T-helper 1 cell treated with Interleukin-12 subunit alpha and Interleukin-12 subunit beta and Interleukin-4 antibody, amounts not matched to agents 30 μg/mL and 1 μg/mL, for 36 hours (primary cell): Measurements from ENCODE around the gene GARIN5A.
A peak's percentile ranks its signal among the peaks of the same experiment; 100 is the strongest.
"Not testable (repeated sequence)": the region's sequence is repeated elsewhere in the genome, so short reads cannot be mapped to it uniquely, and the experiment has no call there.

Experiments
- H3K27ac Mint-ChIP-seq: one replicate; pipeline ENCODE4 v1.8.0; 2021; ENCODE audit warnings: mild to moderate bottlenecking, mixed read lengths
- H3K27me3 Mint-ChIP-seq: one replicate; pipeline ENCODE4 v1.8.0; 2021; ENCODE audit warnings: low read depth, mixed read lengths
- H3K36me3 Mint-ChIP-seq: one replicate; pipeline ENCODE4 v1.8.0; 2021; ENCODE audit warnings: low read depth, mixed read lengths
- H3K4me1 Mint-ChIP-seq: one replicate; pipeline ENCODE4 v1.8.0; 2021; ENCODE audit warnings: low read depth, mixed read lengths
- H3K4me3 Mint-ChIP-seq: one replicate; pipeline ENCODE4 v1.8.0; 2021; ENCODE audit warnings: mild to moderate bottlenecking, moderate library complexity, mixed read lengths
- H3K9me3 Mint-ChIP-seq: one replicate; pipeline ENCODE4 v1.8.0; 2021; ENCODE audit warnings: mixed read lengths

The GARIN5A gene

GRCh38 chr19:50450369-50451222 is 26.1 kb downstream of the GARIN5A start:
- Mint-ChIP-seq H3K4me3 (no peak overlapping the region), H3K9me3 (peaks cover 3% of the 10 kb centered on the region), H3K27me3 (peaks cover 4% of the 10 kb centered on the region), H3K4me1 (no peaks in the 10 kb centered on the region), H3K27ac (no peak overlapping the region), H3K36me3 (no peaks in the 10 kb centered on the region)

GRCh38 chr19:50449236-50449899 is 27.3 kb downstream of the GARIN5A start:
- peaks cover 4% of the 10 kb centered on the region for H3K27me3 Mint-ChIP-seq
- no peaks in the 10 kb centered on the region for H3K4me1 Mint-ChIP-seq
- peaks cover 3% of the 10 kb centered on the region for H3K9me3 Mint-ChIP-seq
- H3K27ac Mint-ChIP-seq, result no peak overlapping the region
- H3K36me3 Mint-ChIP-seq, result no peaks in the 10 kb centered on the region
- H3K4me3 Mint-ChIP-seq, result no peak overlapping the region

- Mint-ChIP-seq H3K27ac (no peak overlapping the region), H3K9me3 (peaks cover 3% of the 10 kb centered on the region), H3K4me3 (no peak overlapping the region), H3K36me3 (no peaks in the 10 kb centered on the region), H3K4me1 (no peaks in the 10 kb centered on the region), H3K27me3 (peaks cover 4% of the 10 kb centered on the region)
Measured at GRCh38 chr19:50447750-50448149, 28.9 kb downstream of the GARIN5A start.

- H3K4me1 Mint-ChIP-seq, result no peaks in the 10 kb centered on the region
- H3K4me3 Mint-ChIP-seq, result no peak overlapping the region
- no peak overlapping the region for H3K27ac Mint-ChIP-seq
- H3K36me3 Mint-ChIP-seq, result no peaks in the 10 kb centered on the region
- peaks cover 4% of the 10 kb centered on the region for H3K27me3 Mint-ChIP-seq
- H3K9me3 Mint-ChIP-seq, result peaks cover 3% of the 10 kb centered on the region
Measured at GRCh38 chr19:50447053-50447452, 29.6 kb downstream of the GARIN5A start.

GRCh38 chr19:50444059-50444458 is 32.6 kb downstream of the GARIN5A start:
- Mint-ChIP-seq H3K9me3 (peaks cover 3% of the 10 kb centered on the region), H3K36me3 (no peaks in the 10 kb centered on the region), H3K4me1 (no peaks in the 10 kb centered on the region), H3K27me3 (no peaks in the 10 kb centered on the region), H3K27ac (no peak overlapping the region), H3K4me3 (no peak overlapping the region)

GRCh38 chr19:50439130-50439529 is 37.5 kb downstream of the GARIN5A start:
- not testable (repeated sequence) for H3K4me1 Mint-ChIP-seq, H3K4me3 Mint-ChIP-seq, H3K27ac Mint-ChIP-seq, H3K9me3 Mint-ChIP-seq, H3K27me3 Mint-ChIP-seq, H3K36me3 Mint-ChIP-seq

- no peak overlapping the region for H3K4me3 Mint-ChIP-seq
- H3K9me3 Mint-ChIP-seq, result no peaks in the 10 kb centered on the region
- H3K27me3 Mint-ChIP-seq, result peaks cover 17% of the 10 kb centered on the region
- H3K36me3 Mint-ChIP-seq, result no peaks in the 10 kb centered on the region
- H3K27ac Mint-ChIP-seq, result no peak overlapping the region
- H3K4me1 Mint-ChIP-seq, result peaks cover under 1% of the 10 kb centered on the region
Measured at GRCh38 chr19:50437862-50438449, 38.7 kb downstream of the GARIN5A start.

GRCh38 chr19:50435627-50436026 is 41.0 kb downstream of the GARIN5A start:
- Mint-ChIP-seq H3K36me3 (no peaks in the 10 kb centered on the region), H3K27me3 (peaks cover 24% of the 10 kb centered on the region), H3K4me1 (peaks cover 11% of the 10 kb centered on the region), H3K27ac (no peak overlapping the region), H3K4me3 (no peak overlapping the region), H3K9me3 (no peaks in the 10 kb centered on the region)

- Mint-ChIP-seq H3K4me3 (no peak overlapping the region), H3K27ac (no peak overlapping the region), H3K4me1 (peaks cover 11% of the 10 kb centered on the region), H3K9me3 (no peaks in the 10 kb centered on the region), H3K36me3 (no peaks in the 10 kb centered on the region), H3K27me3 (peaks cover 25% of the 10 kb centered on the region)
Measured at GRCh38 chr19:50435221-50435620, 41.4 kb downstream of the GARIN5A start.

- Mint-ChIP-seq H3K4me1 (peaks cover 11% of the 10 kb centered on the region), H3K27ac (no peak overlapping the region), H3K36me3 (no peaks in the 10 kb centered on the region), H3K27me3 (peaks cover 27% of the 10 kb centered on the region), H3K9me3 (no peaks in the 10 kb centered on the region), H3K4me3 (no peak overlapping the region)
Measured at GRCh38 chr19:50434525-50434924, 42.1 kb downstream of the GARIN5A start.

- Mint-ChIP-seq H3K27ac (peak overlapping the region; percentile 2), H3K4me1 (peaks cover 13% of the 10 kb centered on the region), H3K36me3 (no peaks in the 10 kb centered on the region), H3K27me3 (peaks cover 26% of the 10 kb centered on the region), H3K4me3 (peak overlapping the region; percentile 69), H3K9me3 (no peaks in the 10 kb centered on the region)
Measured at GRCh38 chr19:50433201-50434180, 43.2 kb downstream of the GARIN5A start.

- peaks cover 13% of the 10 kb centered on the region for H3K4me1 Mint-ChIP-seq
- peak within 1 kb of the TSS; percentile 93 for H3K4me3 Mint-ChIP-seq
- H3K9me3 Mint-ChIP-seq, result no peaks in the 10 kb centered on the region
- H3K36me3 Mint-ChIP-seq, result no peaks in the 10 kb centered on the region
- peak within 1 kb of the TSS; percentile 95 for H3K27ac Mint-ChIP-seq
- peaks cover 23% of the 10 kb centered on the region for H3K27me3 Mint-ChIP-seq
Measured at GRCh38 chr19:50432221-50433028, 44.2 kb downstream of the GARIN5A start, which contains the start of gene MYBPC2. MYBPC2 (plus strand) TSS chr19:50432892; CDS start chr19:50432954, 62 bp downstream.
